Activated CD4-positive, alpha-beta T cell treated with anti-CD3 and anti-CD28 coated beads, Interleukin-2, amount 50 U/mL, for 24 hours (primary cell): ENCODE measurements around the gene MRPL19.

Source experiments
- DNase-seq, 2 donors: peaks; one replicate each; pipeline ENCODE4 v3.0.0-alpha.2; 2020; ENCODE audit warnings: low read depth in 1 of 2, low spot score in 1 of 2

The MRPL19 gene

GRCh38 chr2:75614162-75614651, 32.4 kb upstream of the MRPL19 start:
- no peak for DNase-seq

- DNase-seq = no peak
Measured at GRCh38 chr2:75616406-75616805, 30.2 kb upstream of the MRPL19 start.

GRCh38 chr2:75616933-75617332, 29.6 kb upstream of the MRPL19 start:
- DNase-seq = no peak

- no peak for DNase-seq
Measured at GRCh38 chr2:75619956-75620740, 26.4 kb upstream of the MRPL19 start.

GRCh38 chr2:75621228-75621627, 25.4 kb upstream of the MRPL19 start:
- DNase-seq = no peak

- DNase-seq = no peak
Measured at GRCh38 chr2:75622500-75622899, 24.1 kb upstream of the MRPL19 start.

- no peak for DNase-seq
Measured at GRCh38 chr2:75622929-75623328, 23.7 kb upstream of the MRPL19 start.

GRCh38 chr2:75627902-75628504, 18.6 kb upstream of the MRPL19 start:
- DNase-seq = peak in 1 of 2 donors; percentile 35

GRCh38 chr2:75632091-75632701, 14.4 kb upstream of the MRPL19 start:
- DNase-seq = no peak

- DNase-seq = no peak
Measured at GRCh38 chr2:75632813-75633212, 13.8 kb upstream of the MRPL19 start.

GRCh38 chr2:75633620-75634019, 13.0 kb upstream of the MRPL19 start:
- DNase-seq = no peak

GRCh38 chr2:75634945-75635344, 11.6 kb upstream of the MRPL19 start:
- no peak for DNase-seq

GRCh38 chr2:75637568-75637967, 9.0 kb upstream of the MRPL19 start:
- no peak for DNase-seq

- peak; percentile 6 to 33 for DNase-seq
Measured at GRCh38 chr2:75640621-75641121, 5.9 kb upstream of the MRPL19 start.

GRCh38 chr2:75641587-75641986, 5.0 kb upstream of the MRPL19 start:
- no peak for DNase-seq

GRCh38 chr2:75643980-75644379, 2.6 kb upstream of the MRPL19 start:
- DNase-seq = no peak

GRCh38 chr2:75645643-75646042, 940 bp upstream of the MRPL19 start:
- DNase-seq = no peak

GRCh38 chr2:75646090-75646582, 447 bp upstream of the MRPL19 start:
- no peak for DNase-seq

GRCh38 chr2:75647771-75648170, 1.2 kb downstream of the MRPL19 start:
- DNase-seq = no peak

GRCh38 chr2:75654012-75654411, 7.4 kb downstream of the MRPL19 start:
- DNase-seq = no peak

- no peak for DNase-seq
Measured at GRCh38 chr2:75655861-75656260, 9.3 kb downstream of the MRPL19 start.

- DNase-seq = no peak
Measured at GRCh38 chr2:75656563-75656962, 10.0 kb downstream of the MRPL19 start.
